Activated T-helper 1 cell treated with anti-CD3 and anti-CD28 coated beads, Interleukin-12 subunit alpha, Interleukin-12 subunit beta, Interleukin-2, Interleukin-4 antibody, amounts not matched to agents 30 ng/mL and 10 ng/mL and 1 ng/mL, durations not matched to agents 14 hours and 24 hours and 36 hours (primary cell): Measurements from ENCODE around the gene OSBP. TPM values are rescaled to one million over a fixed set of nuclear protein-coding genes. Genes with fewer than 3 reads are reported as not detected.

Experiments
- DNase-seq: peaks from one replicate; pipeline ENCODE4 v3.0.0; 2021; ENCODE audit warnings: low spot score
- H3K27ac Mint-ChIP-seq: one replicate; pipeline ENCODE4 v1.8.0; 2021; ENCODE audit warnings: mild to moderate bottlenecking, mixed read lengths
- H3K27me3 Mint-ChIP-seq: one replicate; pipeline ENCODE4 v1.8.0; 2022; ENCODE audit warnings: mild to moderate bottlenecking, moderate library complexity, mixed read lengths; ENCODE audit not compliant: insufficient read depth
- H3K36me3 Mint-ChIP-seq: one replicate; pipeline ENCODE4 v1.8.0; 2021; ENCODE audit warnings: low read depth, mixed read lengths
- H3K4me1 Mint-ChIP-seq: one replicate; pipeline ENCODE4 v1.8.0; 2021; ENCODE audit warnings: low read depth, mixed read lengths
- H3K4me3 Mint-ChIP-seq: one replicate; pipeline ENCODE4 v1.8.0; 2021; ENCODE audit warnings: mild to moderate bottlenecking, moderate library complexity, mixed read lengths
- H3K9me3 Mint-ChIP-seq: one replicate; pipeline ENCODE4 v1.8.0; 2021; ENCODE audit warnings: mixed read lengths
- intact Hi-C: fragments of 100-400 bp; cut with micrococcal nuclease; formaldehyde crosslinking; loops from one replicate; pipeline ENCODE4 v1.15.1; 2024
- total RNA-seq: library from RNA; stranded (reverse); gene quantifications from 2 replicates; pipeline ENCODE4 v1.2.3, GENCODE V29; 2022

Gene OSBP
- total RNA-seq, 1 donor from 2014 or later = 40.5 TPM

GRCh38 chr11:59625703-59626102, 10.1 kb upstream of the OSBP start:
- intact Hi-C loops = no loop called here
- H3K4me3 Mint-ChIP-seq = no peak overlapping the region

GRCh38 chr11:59617876-59618275, 2.3 kb upstream of the OSBP start:
- intact Hi-C loops = loop anchor here (2.0 to 10.0 kb wide), 2 partner anchors 447 to 1953 kb away; partner anchors contain the start of gene ZDHHC5
- H3K27ac Mint-ChIP-seq = no peak overlapping the region
- no peaks in the 10 kb centered on the region for H3K27me3 Mint-ChIP-seq
- H3K36me3 Mint-ChIP-seq = peaks cover 4% of the 10 kb centered on the region
- DNase-seq = no peak
- no peaks in the 10 kb centered on the region for H3K9me3 Mint-ChIP-seq
- peaks cover 20% of the 10 kb centered on the region for H3K4me1 Mint-ChIP-seq
- no peak overlapping the region for H3K4me3 Mint-ChIP-seq

More at GRCh38 chr11:59625703-59626102, 10.1 kb upstream of the OSBP start:
- no peak overlapping the region for H3K27ac Mint-ChIP-seq
- no peaks in the 10 kb centered on the region for H3K27me3 Mint-ChIP-seq
- DNase-seq = no peak
- H3K9me3 Mint-ChIP-seq = no peaks in the 10 kb centered on the region
- H3K36me3 Mint-ChIP-seq = peaks cover 10% of the 10 kb centered on the region
- no peaks in the 10 kb centered on the region for H3K4me1 Mint-ChIP-seq

GRCh38 chr11:59616396-59616982, 915 bp upstream of the OSBP start:
- intact Hi-C loops = loop anchor here (1.0 to 10.0 kb wide), 9 partner anchors 53 to 1952 kb away; partner anchors contain the start of genes MRPL16, PATL1 and ZDHHC5
- Mint-ChIP-seq H3K4me1 (peaks cover 34% of the 10 kb centered on the region), H3K9me3 (no peaks in the 10 kb centered on the region), H3K36me3 (peaks cover 14% of the 10 kb centered on the region), H3K27ac (peak overlapping the region; percentile 96), H3K4me3 (peak overlapping the region; percentile 80), H3K27me3 (no peaks in the 10 kb centered on the region)
- DNase-seq = no peak

- H3K4me3 Mint-ChIP-seq = peak overlapping the region; percentile 98
- no peaks in the 10 kb centered on the region for H3K9me3 Mint-ChIP-seq
- peak; percentile 41 for DNase-seq
- H3K36me3 Mint-ChIP-seq = peaks cover 15% of the 10 kb centered on the region
- peak overlapping the region; percentile 90 for H3K27ac Mint-ChIP-seq
- intact Hi-C loops = loop anchor here (10.0 kb wide), 1 partner anchor 1950 kb away; the partner anchor contains the start of gene ZDHHC5
- H3K27me3 Mint-ChIP-seq = no peaks in the 10 kb centered on the region
- peaks cover 37% of the 10 kb centered on the region for H3K4me1 Mint-ChIP-seq
Observed at GRCh38 chr11:59615120-59615636, 396 bp downstream of the OSBP start.

GRCh38 chr11:59614277-59615119, 1.1 kb downstream of the OSBP start:
- Mint-ChIP-seq H3K4me1 (peaks cover 37% of the 10 kb centered on the region), H3K9me3 (no peaks in the 10 kb centered on the region), H3K27ac (peak overlapping the region; percentile 90), H3K4me3 (peak overlapping the region; percentile 98), H3K27me3 (no peaks in the 10 kb centered on the region), H3K36me3 (peaks cover 19% of the 10 kb centered on the region)
- no peak for DNase-seq
- intact Hi-C loops = loop anchor here (10.0 kb wide), 1 partner anchor 1950 kb away; the partner anchor contains the start of gene ZDHHC5

- intact Hi-C loops = loop anchor here (10.0 kb wide), 1 partner anchor 1947 kb away; the partner anchor contains the start of gene ZDHHC5
- peak overlapping the region; percentile 98 for H3K4me3 Mint-ChIP-seq
- no peaks in the 10 kb centered on the region for H3K9me3 Mint-ChIP-seq
Observed at GRCh38 chr11:59611570-59612565, 3.7 kb downstream of the OSBP start.

GRCh38 chr11:59610289-59610688, 5.3 kb downstream of the OSBP start:
- intact Hi-C loops = loop anchor here (10.0 kb wide), 1 partner anchor 1945 kb away; the partner anchor contains the start of gene ZDHHC5
- no peaks in the 10 kb centered on the region for H3K27me3 Mint-ChIP-seq
- H3K9me3 Mint-ChIP-seq = no peaks in the 10 kb centered on the region
- H3K36me3 Mint-ChIP-seq = peaks cover 50% of the 10 kb centered on the region
- no peak for DNase-seq
- H3K4me1 Mint-ChIP-seq = peaks cover 43% of the 10 kb centered on the region
- no peak overlapping the region for H3K27ac Mint-ChIP-seq
- H3K4me3 Mint-ChIP-seq = no peak overlapping the region

More at GRCh38 chr11:59611570-59612565, 3.7 kb downstream of the OSBP start:
- peaks cover 37% of the 10 kb centered on the region for H3K4me1 Mint-ChIP-seq
- H3K36me3 Mint-ChIP-seq = peaks cover 41% of the 10 kb centered on the region
- peak overlapping the region; percentile 6 for H3K27ac Mint-ChIP-seq
- H3K27me3 Mint-ChIP-seq = no peaks in the 10 kb centered on the region
- no peak for DNase-seq

GRCh38 chr11:59607703-59608454, 7.7 kb downstream of the OSBP start:
- Mint-ChIP-seq H3K4me3 (no peak overlapping the region), H3K27me3 (no peaks in the 10 kb centered on the region), H3K4me1 (peaks cover 28% of the 10 kb centered on the region), H3K36me3 (peaks cover 55% of the 10 kb centered on the region), H3K27ac (no peak overlapping the region), H3K9me3 (no peaks in the 10 kb centered on the region)
- intact Hi-C loops = no loop called here
- no peak for DNase-seq

- Mint-ChIP-seq H3K27me3 (no peaks in the 10 kb centered on the region), H3K4me3 (no peak overlapping the region), H3K36me3 (peaks cover 49% of the 10 kb centered on the region), H3K9me3 (no peaks in the 10 kb centered on the region), H3K4me1 (peaks cover 11% of the 10 kb centered on the region), H3K27ac (no peak overlapping the region)
- no peak for DNase-seq
- intact Hi-C loops = no loop called here
Observed at GRCh38 chr11:59602432-59602831, 13.1 kb downstream of the OSBP start.

GRCh38 chr11:59601788-59602187, 13.8 kb downstream of the OSBP start:
- Mint-ChIP-seq H3K27me3 (no peaks in the 10 kb centered on the region), H3K4me3 (no peak overlapping the region), H3K4me1 (peaks cover 11% of the 10 kb centered on the region), H3K27ac (no peak overlapping the region), H3K9me3 (no peaks in the 10 kb centered on the region), H3K36me3 (peaks cover 45% of the 10 kb centered on the region)
- DNase-seq = no peak
- intact Hi-C loops = no loop called here

- no peak for DNase-seq
- intact Hi-C loops = no loop called here
- peaks cover 45% of the 10 kb centered on the region for H3K36me3 Mint-ChIP-seq
Observed at GRCh38 chr11:59600636-59601035, 14.9 kb downstream of the OSBP start.

More at GRCh38 chr11:59600636-59601035, 14.9 kb downstream of the OSBP start:
- Mint-ChIP-seq H3K27me3 (no peaks in the 10 kb centered on the region), H3K9me3 (no peaks in the 10 kb centered on the region), H3K4me3 (no peak overlapping the region), H3K27ac (no peak overlapping the region), H3K4me1 (peaks cover 5% of the 10 kb centered on the region)
